GM12891 (cell line): ENCODE data around the gene TPO.

Experiments used
- PAX5 ChIP-seq: IDR thresholded peaks from 2 replicates; pipeline ENCODE4 v1.6.1; 2011; ENCODE audit warnings: low read length, moderate library complexity, mild to moderate bottlenecking; ENCODE audit not compliant: insufficient read depth, severe bottlenecking
- POLR2A ChIP-seq: IDR thresholded peaks from 2 replicates; pipeline ENCODE4 v1.6.1; 2011; ENCODE audit warnings: low read depth, low read length, control low read depth
- POLR2AphosphoS5 ChIP-seq: IDR thresholded peaks from 2 replicates; pipeline ENCODE4 v1.6.1; 2011; ENCODE audit warnings: low read depth, low read length, control low read depth
- POU2F2 ChIP-seq: IDR thresholded peaks from 2 replicates; pipeline ENCODE4 v1.6.1; 2011; ENCODE audit warnings: low read depth, mild to moderate bottlenecking, control low read depth, low read length, moderate library complexity
- SPI1 ChIP-seq: IDR thresholded peaks from 2 replicates; pipeline ENCODE4 v1.6.1; 2011; ENCODE audit warnings: low read depth, low read length, control low read depth
- TAF1 ChIP-seq: IDR thresholded peaks from 2 replicates; pipeline ENCODE4 v1.6.1; 2011; ENCODE audit warnings: low read depth, low read length, control low read depth

DNA sequence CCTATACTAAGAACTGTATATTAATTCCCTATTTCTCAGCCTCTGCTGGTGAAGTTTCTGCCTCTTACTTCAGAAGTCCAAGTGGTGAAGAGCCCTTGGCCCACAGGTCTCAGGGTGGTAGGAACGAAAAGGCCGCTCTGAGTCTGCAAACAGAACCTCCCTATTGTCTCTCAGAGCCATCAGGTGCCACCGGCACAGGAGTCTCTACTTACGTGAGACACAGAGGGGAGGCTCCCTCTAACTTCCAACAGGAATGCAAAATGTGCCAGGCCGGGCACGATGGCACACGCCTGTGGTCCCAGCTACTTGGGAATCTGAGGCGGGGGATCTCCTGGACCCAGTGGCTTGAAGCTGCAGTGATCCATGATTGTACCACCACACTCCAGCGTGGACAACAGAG lies 143.0 kb downstream of the TPO start:
- TF ChIP-seq POLR2A (no peak), TAF1 (no peak), PAX5 (no peak), POLR2AphosphoS5 (no peak), POU2F2 (no peak), SPI1 (no peak)
